Hindlimb muscle (tissue), 1 donor: ENCODE measurements around the gene GOLGA8A. TPM values are rescaled to one million over a fixed set of nuclear protein-coding genes. Genes with fewer than 3 reads are reported as not detected.
"Not testable (repeated sequence)": the region's sequence is repeated elsewhere in the genome, so short reads cannot be mapped to it uniquely, and the experiment has no call there.

Experiments used
- DNase-seq: peaks from one replicate; pipeline ENCODE4 v3.0.0-alpha.2; 2013
- polyA plus RNA-seq: library from polyadenylated mRNA; unstranded; fragments of 120-200 nt; gene quantifications from one replicate; pipeline ENCODE4 v1.2.1, GENCODE V29; 2013; ENCODE audit not compliant: insufficient read length

The GOLGA8A gene
- 57.9 TPM for polyA plus RNA-seq

DNA sequence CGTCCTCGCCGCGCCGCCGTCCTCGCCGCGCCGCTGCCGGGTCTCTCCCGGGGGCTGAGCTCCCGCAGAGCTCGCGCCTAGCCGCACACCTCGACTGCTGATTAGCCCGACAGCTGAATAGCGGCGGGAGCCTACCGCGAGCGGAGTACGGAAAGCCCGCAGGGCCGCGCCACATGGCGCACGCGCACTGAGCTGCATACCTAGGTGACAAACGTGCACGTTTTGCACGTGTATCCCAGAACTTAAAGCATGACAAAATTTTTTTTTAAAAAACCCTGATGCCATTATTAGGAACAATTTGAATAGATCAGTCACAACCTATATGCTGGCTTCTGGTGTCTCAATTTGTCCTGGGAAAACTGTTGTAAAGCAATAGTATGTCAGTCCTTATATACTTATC lies at the start of gene GOLGA8A:
Gene GOLGA8A (minus strand): TSS at position 122 of the 400 bp plus-strand sequence. CDS start 48,117 bp downstream, outside the sequence.
- peak; percentile 76 for DNase-seq

- no peak for DNase-seq
These were observed 46.0 kb upstream of the GOLGA8A start for GRCh38 chr15:34483644-34484043.

GRCh38 chr15:34481370-34481769 lies 43.8 kb upstream of the GOLGA8A start:
- no peak for DNase-seq

GRCh38 chr15:34473840-34474239 lies 36.2 kb upstream of the GOLGA8A start:
- DNase-seq = no peak

GRCh38 chr15:34472947-34473346 lies 35.3 kb upstream of the GOLGA8A start:
- DNase-seq = no peak

DNA sequence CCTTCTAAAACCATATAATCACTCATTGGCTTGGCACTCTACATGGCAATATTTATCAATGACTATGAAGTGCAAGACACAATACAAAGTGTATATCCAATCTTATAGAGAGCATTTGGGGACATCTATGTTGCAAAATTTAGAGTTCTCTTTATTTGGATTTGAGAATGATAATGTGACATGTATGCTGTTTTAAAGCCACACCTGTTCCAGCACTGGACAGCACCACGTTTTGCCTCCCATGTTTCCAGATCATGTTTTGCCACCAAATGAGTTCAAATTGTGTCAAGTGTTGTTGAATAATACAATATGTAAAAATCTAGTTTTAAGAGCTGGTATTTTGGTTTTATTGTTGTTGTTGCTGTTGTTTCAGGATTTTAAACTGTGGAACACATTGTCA lies 33.3 kb upstream of the GOLGA8A start:
- DNase-seq = no peak

- DNase-seq = no peak
These were observed 32.5 kb upstream of the GOLGA8A start for GRCh38 chr15:34470091-34470490.

DNA sequence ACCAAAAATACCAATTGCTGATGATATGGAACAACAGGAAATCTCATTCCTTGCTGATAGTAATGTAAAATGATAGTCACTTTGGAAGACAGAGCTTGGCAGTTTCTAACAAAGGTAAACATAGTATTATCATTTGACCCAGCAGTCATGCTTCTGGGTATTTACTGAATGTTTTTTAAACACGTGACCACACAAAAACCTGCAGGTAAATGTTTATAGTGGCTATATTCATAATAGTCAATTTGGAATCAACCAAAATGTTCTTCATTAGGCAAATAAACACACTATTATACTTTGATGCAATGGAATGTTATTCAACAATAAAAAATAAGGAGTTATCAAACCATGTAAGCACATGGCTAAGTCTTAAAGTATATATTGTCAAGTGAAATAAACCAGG lies 24.1 kb upstream of the GOLGA8A start:
- no peak for DNase-seq

DNA sequence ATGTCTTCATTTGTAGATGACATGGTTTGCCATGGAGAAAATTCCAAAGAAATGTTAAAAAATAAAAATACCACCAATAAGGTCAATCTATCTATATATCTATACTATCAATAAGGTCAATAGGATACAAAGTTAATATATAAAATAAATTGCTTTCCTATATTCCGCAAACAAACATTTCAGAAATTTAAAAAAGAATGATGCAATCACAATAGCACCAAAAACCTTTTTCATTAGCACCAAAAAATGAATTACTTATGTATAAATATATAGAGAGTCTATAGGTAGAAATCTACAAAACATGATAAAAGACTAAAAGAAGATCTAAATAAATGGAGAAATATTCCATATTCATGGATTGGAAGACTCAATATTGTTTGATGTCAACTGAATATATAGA lies 22.8 kb upstream of the GOLGA8A start:
- DNase-seq = no peak

DNA sequence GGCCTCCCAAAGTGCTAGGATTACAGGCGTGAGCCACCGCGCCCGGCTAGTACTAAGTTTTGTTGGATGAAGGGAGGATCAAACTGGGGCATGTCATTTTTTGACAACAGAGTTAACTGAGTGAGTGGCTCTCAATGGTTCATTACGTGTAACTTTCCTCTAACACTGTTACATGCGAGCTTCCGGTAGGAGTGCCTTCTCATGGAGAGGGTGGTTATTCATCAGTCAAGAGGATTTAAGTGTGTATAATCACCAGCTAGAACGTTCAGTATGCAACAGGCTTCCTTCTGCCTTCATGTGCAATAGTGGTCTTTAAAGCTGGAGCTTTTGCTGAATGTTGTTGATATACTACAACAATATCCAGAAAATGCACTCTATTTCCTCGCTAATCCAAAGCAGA lies 19.1 kb upstream of the GOLGA8A start:
- no peak for DNase-seq

- no peak for DNase-seq
These were observed 5.3 kb upstream of the GOLGA8A start for GRCh38 chr15:34442891-34443290.

DNA sequence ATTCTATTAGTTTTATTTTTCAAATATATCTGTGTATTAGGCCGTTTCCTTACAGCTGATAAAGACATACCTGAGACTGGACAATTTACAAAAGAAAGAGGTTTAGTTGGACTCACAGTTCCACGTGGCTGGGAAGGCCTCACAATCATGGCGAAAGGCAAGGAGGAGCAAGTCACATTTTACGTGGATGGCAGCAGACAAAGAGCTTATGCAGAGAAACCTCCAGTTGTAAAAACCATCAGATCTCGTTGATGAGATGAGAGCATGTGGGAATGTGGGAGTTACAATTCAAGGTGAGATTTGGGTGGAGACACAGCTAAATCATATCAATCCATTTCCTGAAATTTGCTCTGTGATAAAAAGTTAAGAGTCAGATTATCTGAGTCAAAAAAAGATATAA lies 2.3 kb upstream of the GOLGA8A start:
- DNase-seq = no peak

DNA sequence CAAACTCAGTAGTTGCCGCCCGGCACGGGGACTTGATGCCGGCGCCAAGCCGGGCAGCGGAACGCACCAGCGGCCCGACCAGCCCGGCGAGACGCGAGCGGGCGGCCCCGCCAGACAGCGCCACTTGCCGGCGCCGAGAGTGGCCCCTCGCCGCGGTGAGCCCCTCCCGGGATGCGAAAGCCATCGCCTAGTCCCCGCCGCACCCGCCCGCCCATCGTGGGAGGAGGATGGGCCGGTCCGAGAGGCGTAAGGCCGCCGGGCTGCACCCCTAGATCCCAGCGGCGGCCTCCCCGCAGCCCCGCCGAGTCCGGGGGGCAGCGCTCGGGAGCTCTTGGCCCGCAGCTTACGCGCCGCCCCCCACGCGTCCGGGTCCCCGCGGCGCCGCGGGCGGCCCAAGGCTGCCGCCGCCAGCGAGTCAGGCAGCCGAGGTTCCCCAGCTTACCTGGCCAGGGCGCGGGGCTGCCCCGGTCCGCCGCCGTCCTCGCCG lies 609 bp downstream of the GOLGA8A start:
- peak; percentile 37 for DNase-seq

DNA sequence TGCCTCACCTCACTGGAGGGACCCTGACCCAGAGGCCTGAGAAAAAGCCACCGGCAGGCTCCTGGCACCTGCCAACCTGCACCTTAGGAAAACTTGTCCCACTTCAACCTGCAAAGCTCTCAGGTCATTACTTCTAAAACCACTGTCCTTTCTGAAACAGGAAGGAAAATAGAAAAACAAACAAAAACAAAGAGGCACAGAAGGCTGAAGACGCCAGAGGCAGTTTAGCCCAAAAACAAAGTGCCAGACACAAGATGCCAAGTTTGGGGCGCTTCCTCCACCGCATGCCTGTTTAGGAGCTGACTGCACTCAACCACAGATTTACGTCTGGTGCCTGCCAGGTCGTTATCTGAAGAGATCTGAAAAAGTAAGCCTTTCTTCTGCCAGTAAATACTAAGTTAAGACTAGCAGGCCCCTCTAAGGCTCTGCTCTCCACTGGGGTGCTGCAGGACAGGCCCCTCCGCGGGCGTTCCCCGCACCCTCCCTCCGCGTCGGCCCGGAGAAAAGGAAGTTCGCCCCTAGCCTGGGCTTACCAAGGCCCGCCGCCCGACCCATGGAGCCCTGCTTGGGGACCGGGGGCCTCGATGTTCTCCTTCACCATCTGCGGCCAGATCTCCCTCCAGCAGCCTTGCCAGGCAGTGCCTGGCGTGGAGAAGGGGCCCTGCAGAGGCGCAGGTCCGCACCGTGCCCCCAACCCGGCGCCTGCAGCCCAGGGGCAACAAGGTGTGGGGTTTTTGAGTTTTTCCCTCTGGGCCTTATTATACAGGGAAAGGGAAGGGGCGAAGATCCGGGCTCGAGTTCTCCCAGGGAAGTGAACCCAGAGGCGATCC lies 1.3 kb downstream of the GOLGA8A start:
- DNase-seq = peak; percentile 3

- no peak for DNase-seq
These were observed 1.9 kb downstream of the GOLGA8A start for GRCh38 chr15:34435658-34436057.

GRCh38 chr15:34434627-34435305 lies 2.8 kb downstream of the GOLGA8A start:
- no peak for DNase-seq

GRCh38 chr15:34433956-34434626 lies 3.5 kb downstream of the GOLGA8A start:
- DNase-seq = peak; percentile 2

DNA sequence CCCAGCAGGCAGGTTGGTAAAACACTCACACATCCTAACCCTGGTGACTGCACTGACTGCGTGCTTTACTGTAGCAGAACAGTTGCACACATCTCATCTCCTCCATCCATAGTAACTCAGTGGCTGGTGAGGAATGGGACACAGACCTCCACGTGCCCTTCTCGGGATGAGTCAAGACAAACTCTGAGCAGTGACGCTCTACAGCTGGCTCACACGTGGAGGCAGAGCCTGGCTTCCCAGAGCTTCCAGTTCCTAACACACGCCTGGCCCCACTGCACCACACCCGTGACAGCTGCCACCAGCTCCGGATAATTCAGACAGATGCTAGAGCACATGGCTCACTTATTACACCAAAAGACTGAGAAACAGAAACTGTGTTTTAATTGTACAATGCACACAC lies 7.0 kb downstream of the GOLGA8A start:
- not testable (repeated sequence) for DNase-seq

DNA sequence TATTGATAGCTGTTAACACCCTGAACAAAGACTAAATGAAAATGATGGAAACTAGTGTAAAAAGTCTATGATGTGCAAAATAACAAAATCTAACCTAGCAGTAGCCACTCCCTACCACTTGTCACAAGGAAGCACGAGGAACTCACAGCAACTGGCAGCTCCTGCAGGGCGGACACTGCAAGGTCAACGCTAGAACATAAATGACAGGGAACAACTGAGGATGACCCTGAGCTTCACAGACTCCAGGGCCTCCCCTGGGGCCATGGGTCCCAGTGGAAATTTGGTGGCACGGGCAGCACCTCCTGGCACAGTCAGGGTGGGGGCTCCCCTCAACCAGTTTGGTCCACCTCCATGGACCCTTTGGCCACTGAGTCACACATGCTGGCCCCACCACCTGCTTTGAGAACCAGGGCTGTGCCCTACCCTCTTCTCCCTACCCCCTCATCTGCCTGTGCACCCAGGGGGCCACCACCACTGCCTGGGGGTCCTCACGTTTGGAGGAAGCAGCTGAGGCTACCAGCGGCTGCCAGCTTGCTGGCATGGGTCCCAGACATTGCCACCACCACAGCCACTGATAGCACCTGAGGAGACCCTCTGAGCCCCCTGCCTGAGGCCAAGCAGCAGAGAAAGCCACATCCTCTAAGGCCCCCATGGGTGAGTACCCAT lies 14.1 kb downstream of the GOLGA8A start:
- DNase-seq = not testable (repeated sequence)

DNA sequence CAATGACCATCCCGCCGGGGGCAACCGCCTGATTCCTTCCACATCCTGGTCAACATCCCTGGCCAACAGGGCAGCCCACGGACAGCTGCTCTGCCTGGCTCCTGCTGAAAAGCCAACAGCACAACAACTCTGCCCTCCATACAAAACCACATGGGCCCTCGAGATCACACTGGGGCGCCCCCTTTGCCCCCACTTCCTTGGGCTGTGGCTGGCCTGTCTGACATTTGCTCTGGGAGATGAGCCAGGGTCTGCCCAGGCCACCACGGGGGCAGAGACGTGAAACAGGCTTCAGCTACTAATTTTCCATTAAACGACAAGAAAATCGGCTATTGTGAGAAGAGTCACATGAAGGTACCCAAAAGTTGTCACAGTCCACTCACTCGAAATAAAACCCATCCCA lies 16.7 kb downstream of the GOLGA8A start:
- DNase-seq = not testable (repeated sequence)

DNA sequence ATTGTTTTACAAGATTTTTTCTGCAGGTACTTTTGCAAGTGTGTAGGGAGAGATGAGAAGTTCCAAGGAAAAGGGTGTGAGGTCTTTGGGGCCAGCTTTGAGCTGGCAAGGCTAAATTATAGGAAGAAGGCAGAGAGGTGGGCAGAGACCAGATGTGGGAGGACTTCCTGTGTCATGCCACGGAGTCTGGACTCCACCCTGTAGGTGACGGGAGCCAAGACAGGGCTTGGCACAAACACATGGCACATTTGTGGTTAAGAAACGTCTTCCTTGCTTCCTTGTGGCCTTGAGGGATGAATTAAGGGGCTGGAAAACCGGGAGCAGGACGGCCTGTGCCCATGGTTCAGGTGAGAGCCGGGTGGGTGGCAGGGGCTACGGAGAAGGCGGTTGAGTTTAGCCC lies 19.2 kb downstream of the GOLGA8A start:
- not testable (repeated sequence) for DNase-seq

DNA sequence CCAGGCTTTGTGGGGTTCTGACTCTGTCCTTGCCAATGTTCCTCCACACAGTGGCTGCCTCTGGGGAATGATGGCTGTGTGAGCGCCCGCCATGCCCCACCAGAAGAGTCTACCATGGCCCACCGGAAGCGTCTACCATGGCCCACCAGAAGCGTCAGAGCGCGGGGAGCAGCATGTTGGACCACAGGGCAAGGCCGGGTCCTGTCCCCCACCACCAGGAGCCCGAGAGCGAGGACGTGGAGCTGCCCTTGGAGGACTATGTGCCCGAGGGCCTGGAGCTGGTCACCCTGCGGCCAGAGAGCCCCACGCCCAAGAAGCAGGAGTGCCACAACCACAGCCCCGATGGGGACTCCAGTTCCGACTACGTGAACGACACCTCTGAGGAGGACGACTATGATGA lies 28.1 kb downstream of the GOLGA8A start:
- not testable (repeated sequence) for DNase-seq

- DNase-seq = not testable (repeated sequence)
These were observed 28.6 kb downstream of the GOLGA8A start for GRCh38 chr15:34408973-34409372.
